ENCODE results near the gene BOC. TPM values are rescaled to one million over a fixed set of nuclear protein-coding genes. Genes with fewer than 3 reads are reported as not detected.
A peak's percentile ranks its signal among the peaks of the same experiment; 100 is the strongest.

Gene BOC
- total and polyA plus RNA-seq, 10 donors, result 1.5 to 21.9 (median 13.5) TPM

GRCh38 chr3:113278599-113278955 is 67.2 kb downstream of the BOC start:
- TF ChIP-seq POLR2AphosphoS5 (IDR thresholded peaks at IDR 0.05), result no peak
- TF ChIP-seq POLR2A (IDR thresholded peaks at IDR 0.05), result no peak
- no peak for TF ChIP-seq CTCF (IDR thresholded peaks at IDR 0.05 in 8 of 11, conservative IDR thresholded peaks at IDR 0.05 in 3 of 11)
- DNase-seq, result peak; percentile 69
- H3K27me3 ChIP-seq (replicated peaks in 1 of 7), result peaks cover 0 to 10% (median 0%) of the 10 kb centered on the region in 7 donors
- 80 to 95% (median 90%) methylated on average over 7 to 11 of the region's 11 CpGs for WGBS, 5 donors
- H3K9me3 ChIP-seq, result no peaks in the 10 kb centered on the region
- peaks cover 0 to 18% (median 0%) of the 10 kb centered on the region in 6 donors for H3K36me3 ChIP-seq
- peak overlapping the region in 4 of 8 donors; percentile 6 to 79 (median 18) for H3K27ac ChIP-seq
- intact Hi-C loops (cut with DNase I; ENCODE audit: low total_unique reads), result no loop called here
- peaks cover 12 to 33% (median 25%) of the 10 kb centered on the region in 6 donors for H3K4me1 ChIP-seq
- no peak overlapping the region for H3K4me3 ChIP-seq

- no peak for TF ChIP-seq POLR2A (IDR thresholded peaks at IDR 0.05)
- TF ChIP-seq POLR2AphosphoS5 (IDR thresholded peaks at IDR 0.05), result no peak
- no peak for TF ChIP-seq CTCF (IDR thresholded peaks at IDR 0.05 in 8 of 11, conservative IDR thresholded peaks at IDR 0.05 in 3 of 11)
- DNase-seq, result peak; percentile 73
- Histone ChIP-seq H3K27me3 (replicated peaks in 1 of 7) (peaks cover 0 to 10% (median 0%) of the 10 kb centered on the region in 7 donors), H3K27ac (no peak overlapping the region), H3K4me1 (peaks cover 12 to 33% (median 25%) of the 10 kb centered on the region in 6 donors), H3K9me3 (no peaks in the 10 kb centered on the region), H3K4me3 (no peak overlapping the region), H3K36me3 (peaks cover 0 to 18% (median 0%) of the 10 kb centered on the region in 6 donors)
- 94 to 98% (median 96%) methylated on average over 15 to 17 of the region's 17 CpGs for WGBS, 5 donors
- intact Hi-C loops (cut with DNase I; ENCODE audit: low total_unique reads), result loop anchor here (10.0 kb wide), 1 partner anchor 145 kb away; no protein-coding TSS in a partner anchor
These were observed 68.3 kb downstream of the BOC start for GRCh38 chr3:113279686-113280085.

GRCh38 chr3:113283306-113283705 is 71.9 kb downstream of the BOC start:
- WGBS, 5 donors, result 86 to 98% (median 94%) methylated on average over 12 of the region's 12 CpGs
- Histone ChIP-seq H3K4me3 (no peak overlapping the region), H3K27me3 (replicated peaks in 1 of 7) (peaks cover 0 to 7% (median 0%) of the 10 kb centered on the region in 7 donors), H3K27ac (no peak overlapping the region), H3K36me3 (peaks cover 0 to 18% (median 0%) of the 10 kb centered on the region in 6 donors), H3K4me1 (peaks cover 0 to 1% (median 0%) of the 10 kb centered on the region in 6 donors), H3K9me3 (no peaks in the 10 kb centered on the region)
- intact Hi-C loops (cut with DNase I; ENCODE audit: low total_unique reads), result loop anchor here (10.0 kb wide), 1 partner anchor 149 kb away; no protein-coding TSS in a partner anchor
- DNase-seq, result no peak
- TF ChIP-seq CTCF (IDR thresholded peaks at IDR 0.05 in 8 of 11, conservative IDR thresholded peaks at IDR 0.05 in 3 of 11), result no peak
- no peak for TF ChIP-seq POLR2A (IDR thresholded peaks at IDR 0.05)
- no peak for TF ChIP-seq POLR2AphosphoS5 (IDR thresholded peaks at IDR 0.05)

GRCh38 chr3:113284453-113285050 is 73.2 kb downstream of the BOC start:
- intact Hi-C loops (cut with DNase I; ENCODE audit: low total_unique reads), result loop anchor here (10.0 kb wide), 1 partner anchor 150 kb away; no protein-coding TSS in a partner anchor

More at GRCh38 chr3:113284453-113285050, 73.2 kb downstream of the BOC start:
- Histone ChIP-seq H3K4me3 (no peak overlapping the region), H3K27me3 (replicated peaks in 1 of 7) (no peaks in the 10 kb centered on the region), H3K27ac (no peak overlapping the region), H3K9me3 (no peaks in the 10 kb centered on the region), H3K4me1 (no peaks in the 10 kb centered on the region), H3K36me3 (peaks cover 0 to 11% (median 0%) of the 10 kb centered on the region in 6 donors)
- 89 to 94% (median 91%) methylated on average over 6 to 12 of the region's 12 CpGs for WGBS, 5 donors
- DNase-seq, result no peak
- TF ChIP-seq POLR2A (IDR thresholded peaks at IDR 0.05) (no peak), CTCF (IDR thresholded peaks at IDR 0.05 in 8 of 11, conservative IDR thresholded peaks at IDR 0.05 in 3 of 11) (no peak), POLR2AphosphoS5 (IDR thresholded peaks at IDR 0.05) (no peak)
